ENCODE data around the gene SLC25A51.

The SLC25A51 gene

GRCh38 chr9:37903647-37904444 lies at the start of gene SLC25A51:
TSS of gene SLC25A51 (minus strand) at chr9:37904127. CDS start at chr9:37888550, 15,577 bp downstream.
- DNase-seq = peak; percentile 99

- no peak for DNase-seq
Measured at GRCh38 chr9:37953206-37953774, 49.4 kb upstream of the SLC25A51 start.

GRCh38 chr9:37952731-37953130 lies 48.8 kb upstream of the SLC25A51 start:
- DNase-seq = no peak

- DNase-seq = no peak
Measured at GRCh38 chr9:37951671-37952449, 47.9 kb upstream of the SLC25A51 start.

- DNase-seq = no peak
Measured at GRCh38 chr9:37950561-37950960, 46.6 kb upstream of the SLC25A51 start.

GRCh38 chr9:37949576-37949975 lies 45.6 kb upstream of the SLC25A51 start:
- no peak for DNase-seq

GRCh38 chr9:37948417-37948980 lies 44.6 kb upstream of the SLC25A51 start:
- no peak for DNase-seq

GRCh38 chr9:37947977-37948376 lies 44.0 kb upstream of the SLC25A51 start:
- DNase-seq = no peak

GRCh38 chr9:37947471-37947870 lies 43.5 kb upstream of the SLC25A51 start:
- DNase-seq = no peak

- no peak for DNase-seq
Measured at GRCh38 chr9:37946971-37947370, 43.0 kb upstream of the SLC25A51 start.

GRCh38 chr9:37946041-37946440 lies 42.1 kb upstream of the SLC25A51 start:
- no peak for DNase-seq

GRCh38 chr9:37944671-37945481 lies 40.9 kb upstream of the SLC25A51 start:
- DNase-seq = no peak

GRCh38 chr9:37944266-37944650 lies 40.3 kb upstream of the SLC25A51 start:
- no peak for DNase-seq

GRCh38 chr9:37943345-37944265 lies 39.7 kb upstream of the SLC25A51 start:
- DNase-seq = no peak

GRCh38 chr9:37942621-37943344 lies 38.9 kb upstream of the SLC25A51 start:
- DNase-seq = no peak

GRCh38 chr9:37941253-37941652 lies 37.3 kb upstream of the SLC25A51 start:
- DNase-seq = no peak

- DNase-seq = no peak
Measured at GRCh38 chr9:37939575-37940095, 35.7 kb upstream of the SLC25A51 start.

GRCh38 chr9:37938121-37938891 lies 34.4 kb upstream of the SLC25A51 start:
- DNase-seq = no peak

GRCh38 chr9:37937366-37937765 lies 33.4 kb upstream of the SLC25A51 start:
- DNase-seq = no peak

- DNase-seq = no peak
Measured at GRCh38 chr9:37936965-37937364, 33.0 kb upstream of the SLC25A51 start.

All from activated CD8-positive, alpha-beta memory T cell treated with anti-CD3 and anti-CD28 coated beads, Interleukin-2, amount 50 U/mL, for 48 hours (primary cell).